ENCODE results near the gene GLS.

GLS gene

GRCh38 chr2:190981333-190981732 lies 100.7 kb downstream of the GLS start:
- Histone ChIP-seq H3K27me3 (ENCODE audit: control insufficient read depth in 3 of 3, insufficient read depth in 3 of 3, low read depth in 1 of 3, low read length in 3 of 3) (no peaks in the 10 kb centered on the region), H3K79me1 (ENCODE audit: low read depth, low read length) (no peaks in the 10 kb centered on the region), H3K4me3 (ENCODE audit: low read length in 2 of 2) (no peak overlapping the region), H3K36me3 (replicated peaks in 1 of 2; ENCODE audit: control insufficient read depth in 2 of 2, insufficient read depth in 2 of 2, low read length in 2 of 2) (peaks cover 27 to 100% of the 10 kb centered on the region in 2 donors), H3K4me1 (ENCODE audit: control insufficient read depth in 2 of 2, insufficient read depth in 1 of 2, low read depth in 1 of 2, low read length in 2 of 2) (no peaks in the 10 kb centered on the region), H3K4ac (ENCODE audit: low read length) (no peak overlapping the region), H4K91ac (ENCODE audit: low read depth, low read length, poor library complexity) (no peak overlapping the region), H2BK120ac (ENCODE audit: low read depth, low read length) (no peak overlapping the region), H4K8ac (ENCODE audit: low read depth, low read length) (no peak overlapping the region), H3K23ac (ENCODE audit: low read depth, low read length, poor library complexity) (no peak overlapping the region), H2BK15ac (ENCODE audit: low read length) (no peak overlapping the region), H3K9me3 (replicated peaks in 1 of 2; ENCODE audit: control insufficient read depth in 2 of 2, insufficient read depth in 1 of 2, low read depth in 1 of 2, low read length in 2 of 2) (peaks cover 0 to 8% of the 10 kb centered on the region in 2 donors), H2AFZ (ENCODE audit: low read length) (no peak overlapping the region), H3K14ac (ENCODE audit: low read length) (no peak overlapping the region), H2BK5ac (ENCODE audit: low read length) (no peak overlapping the region), H3K9ac (ENCODE audit: low read depth, low read length, poor library complexity) (no peak overlapping the region), H2BK12ac (ENCODE audit: low read length) (no peak overlapping the region), H3K4me2 (ENCODE audit: insufficient read depth, low read length, poor library complexity, severe bottlenecking) (no peak overlapping the region), H3K18ac (ENCODE audit: low read length) (no peak overlapping the region), H3K27ac (replicated peaks; ENCODE audit: low read length) (no peak overlapping the region), H2AK5ac (ENCODE audit: low read depth, low read length) (no peak overlapping the region)
- no CpG with 5 or more reads among the region's 6 CpGs for WGBS, 2 donors (ENCODE audit: extremely low coverage in 2 of 2, insufficient read length in 2 of 2, insufficient replicate concordance in 1 of 2)
- no peak for DNase-seq (ENCODE audit: low spot score)

DNA sequence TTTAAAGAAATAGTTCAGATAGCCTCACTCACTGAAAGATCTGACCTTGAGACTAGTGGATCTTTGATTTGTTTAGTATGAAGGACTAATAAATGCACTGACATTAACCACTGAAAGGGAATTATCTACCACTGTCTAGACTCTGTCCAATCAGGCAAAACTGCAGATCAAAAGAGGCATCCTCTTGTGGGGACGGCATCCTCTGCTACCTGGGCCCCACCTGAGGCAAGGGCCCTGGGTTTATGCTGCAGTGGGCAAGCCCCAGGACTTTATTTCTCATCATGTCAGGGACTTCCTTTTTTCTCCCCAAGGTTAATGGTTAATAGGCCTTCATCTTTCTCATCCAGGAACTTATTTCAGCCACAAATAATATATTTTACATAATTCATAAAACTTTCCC lies 101.1 kb downstream of the GLS start:
- no peak overlapping the region for H2BK15ac ChIP-seq (ENCODE audit: low read length)
- H3K4me1 ChIP-seq (ENCODE audit: control insufficient read depth in 2 of 2, insufficient read depth in 1 of 2, low read depth in 1 of 2, low read length in 2 of 2), result no peaks in the 10 kb centered on the region
- H3K27ac ChIP-seq (replicated peaks; ENCODE audit: low read length), result no peak overlapping the region
- no peak overlapping the region for H4K8ac ChIP-seq (ENCODE audit: low read depth, low read length)
- no peak overlapping the region for H4K91ac ChIP-seq (ENCODE audit: low read depth, low read length, poor library complexity)
- H2AK5ac ChIP-seq (ENCODE audit: low read depth, low read length), result no peak overlapping the region
- H3K4me2 ChIP-seq (ENCODE audit: insufficient read depth, low read length, poor library complexity, severe bottlenecking), result no peak overlapping the region
- no peak overlapping the region for H2BK12ac ChIP-seq (ENCODE audit: low read length)
- no peak overlapping the region for H2AFZ ChIP-seq (ENCODE audit: low read length)
- no CpG with 5 or more reads among the region's 1 CpG for WGBS, 2 donors (ENCODE audit: extremely low coverage in 2 of 2, insufficient read length in 2 of 2, insufficient replicate concordance in 1 of 2)
- no peak overlapping the region for H3K4ac ChIP-seq (ENCODE audit: low read length)
- H3K18ac ChIP-seq (ENCODE audit: low read length), result no peak overlapping the region
- H3K79me1 ChIP-seq (ENCODE audit: low read depth, low read length), result no peaks in the 10 kb centered on the region
- no peak overlapping the region for H3K23ac ChIP-seq (ENCODE audit: low read depth, low read length, poor library complexity)
- no peak overlapping the region for H3K4me3 ChIP-seq (ENCODE audit: low read length in 2 of 2)
- no peaks in the 10 kb centered on the region for H3K27me3 ChIP-seq (ENCODE audit: control insufficient read depth in 3 of 3, insufficient read depth in 3 of 3, low read depth in 1 of 3, low read length in 3 of 3)
- H3K36me3 ChIP-seq (replicated peaks in 1 of 2; ENCODE audit: control insufficient read depth in 2 of 2, insufficient read depth in 2 of 2, low read length in 2 of 2), result peaks cover 30 to 100% of the 10 kb centered on the region in 2 donors
- DNase-seq (ENCODE audit: low spot score), result no peak
- no peak overlapping the region for H3K9ac ChIP-seq (ENCODE audit: low read depth, low read length, poor library complexity)
- H3K14ac ChIP-seq (ENCODE audit: low read length), result no peak overlapping the region
- no peak overlapping the region for H2BK5ac ChIP-seq (ENCODE audit: low read length)
- H3K9me3 ChIP-seq (replicated peaks in 1 of 2; ENCODE audit: control insufficient read depth in 2 of 2, insufficient read depth in 1 of 2, low read depth in 1 of 2, low read length in 2 of 2), result peaks cover 0 to 8% of the 10 kb centered on the region in 2 donors
- H2BK120ac ChIP-seq (ENCODE audit: low read depth, low read length), result no peak overlapping the region

DNA sequence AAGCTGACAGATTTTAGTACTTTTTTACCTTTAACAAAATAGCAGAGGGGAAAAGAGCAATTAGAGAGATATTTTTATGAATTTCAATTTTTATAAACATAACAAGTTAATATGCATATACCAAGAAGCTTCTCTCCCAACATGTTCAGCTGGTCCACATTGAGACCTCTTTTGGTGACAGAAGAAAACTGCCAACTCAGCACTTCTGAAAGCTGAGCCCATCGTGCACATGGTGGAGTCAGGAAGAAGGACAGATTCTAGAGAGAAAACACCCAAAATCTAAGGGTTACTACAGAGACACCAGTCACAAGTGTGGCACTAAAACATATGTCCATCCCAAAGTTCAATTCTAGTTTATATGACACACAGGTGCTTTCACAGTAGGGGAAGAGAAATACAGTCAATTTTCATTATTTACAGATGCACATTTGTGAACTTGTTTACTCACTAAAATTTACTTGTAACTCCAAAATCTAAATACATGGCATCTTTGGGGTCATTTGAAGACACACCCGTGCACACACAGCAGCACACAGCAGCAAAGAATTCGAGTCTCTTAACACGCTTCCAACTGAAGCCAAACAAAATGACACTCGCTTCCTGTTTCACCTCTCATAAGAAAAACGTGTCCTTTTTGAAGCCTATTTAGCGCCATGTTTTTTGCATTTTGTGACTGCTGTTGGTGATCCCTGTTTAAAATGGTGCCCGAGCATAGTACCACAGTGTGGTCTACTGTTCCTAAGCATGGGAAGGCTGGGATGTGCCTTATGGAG lies 101.8 kb downstream of the GLS start:
- Histone ChIP-seq H3K4me1 (ENCODE audit: control insufficient read depth in 2 of 2, insufficient read depth in 1 of 2, low read depth in 1 of 2, low read length in 2 of 2) (no peaks in the 10 kb centered on the region), H3K18ac (ENCODE audit: low read length) (no peak overlapping the region), H3K14ac (ENCODE audit: low read length) (no peak overlapping the region), H2AK5ac (ENCODE audit: low read depth, low read length) (no peak overlapping the region), H3K4ac (ENCODE audit: low read length) (no peak overlapping the region), H3K23ac (ENCODE audit: low read depth, low read length, poor library complexity) (no peak overlapping the region), H3K4me2 (ENCODE audit: insufficient read depth, low read length, poor library complexity, severe bottlenecking) (no peak overlapping the region), H3K36me3 (replicated peaks in 1 of 2; ENCODE audit: control insufficient read depth in 2 of 2, insufficient read depth in 2 of 2, low read length in 2 of 2) (peaks cover 29 to 100% of the 10 kb centered on the region in 2 donors), H3K9me3 (replicated peaks in 1 of 2; ENCODE audit: control insufficient read depth in 2 of 2, insufficient read depth in 1 of 2, low read depth in 1 of 2, low read length in 2 of 2) (peaks cover 0 to 8% of the 10 kb centered on the region in 2 donors), H3K4me3 (ENCODE audit: low read length in 2 of 2) (no peak overlapping the region), H2BK120ac (ENCODE audit: low read depth, low read length) (no peak overlapping the region), H4K91ac (ENCODE audit: low read depth, low read length, poor library complexity) (no peak overlapping the region), H4K8ac (ENCODE audit: low read depth, low read length) (no peak overlapping the region), H2BK15ac (ENCODE audit: low read length) (no peak overlapping the region), H3K9ac (ENCODE audit: low read depth, low read length, poor library complexity) (no peak overlapping the region), H3K79me1 (ENCODE audit: low read depth, low read length) (no peaks in the 10 kb centered on the region), H3K27ac (replicated peaks; ENCODE audit: low read length) (no peak overlapping the region), H2BK12ac (ENCODE audit: low read length) (no peak overlapping the region), H2BK5ac (ENCODE audit: low read length) (no peak overlapping the region), H3K27me3 (ENCODE audit: control insufficient read depth in 3 of 3, insufficient read depth in 3 of 3, low read depth in 1 of 3, low read length in 3 of 3) (no peaks in the 10 kb centered on the region), H2AFZ (ENCODE audit: low read length) (no peak overlapping the region)
- WGBS, 2 donors (ENCODE audit: extremely low coverage in 2 of 2, insufficient read length in 2 of 2, insufficient replicate concordance in 1 of 2), result no CpG with 5 or more reads among the region's 8 CpGs
- no peak for DNase-seq (ENCODE audit: low spot score)

GRCh38 chr2:190984595-190984994 lies 104.0 kb downstream of the GLS start:
- no peak for DNase-seq (ENCODE audit: low spot score)

More at GRCh38 chr2:190984595-190984994, 104.0 kb downstream of the GLS start:
- no peak overlapping the region for H4K8ac ChIP-seq (ENCODE audit: low read depth, low read length)
- H2BK15ac ChIP-seq (ENCODE audit: low read length), result no peak overlapping the region
- H3K27ac ChIP-seq (replicated peaks; ENCODE audit: low read length), result no peak overlapping the region
- WGBS, 2 donors (ENCODE audit: extremely low coverage in 2 of 2, insufficient read length in 2 of 2, insufficient replicate concordance in 1 of 2), result no CpG with 5 or more reads among the region's 5 CpGs
- H2BK12ac ChIP-seq (ENCODE audit: low read length), result no peak overlapping the region
- no peak overlapping the region for H3K23ac ChIP-seq (ENCODE audit: low read depth, low read length, poor library complexity)
- no peak overlapping the region for H4K91ac ChIP-seq (ENCODE audit: low read depth, low read length, poor library complexity)
- no peaks in the 10 kb centered on the region for H3K79me1 ChIP-seq (ENCODE audit: low read depth, low read length)
- H3K4ac ChIP-seq (ENCODE audit: low read length), result no peak overlapping the region
- H3K27me3 ChIP-seq (ENCODE audit: control insufficient read depth in 3 of 3, insufficient read depth in 3 of 3, low read depth in 1 of 3, low read length in 3 of 3), result no peaks in the 10 kb centered on the region
- H3K36me3 ChIP-seq (replicated peaks in 1 of 2; ENCODE audit: control insufficient read depth in 2 of 2, insufficient read depth in 2 of 2, low read length in 2 of 2), result peaks cover 27 to 98% of the 10 kb centered on the region in 2 donors
- H3K4me3 ChIP-seq (ENCODE audit: low read length in 2 of 2), result no peak overlapping the region
- H3K9ac ChIP-seq (ENCODE audit: low read depth, low read length, poor library complexity), result no peak overlapping the region
- no peak overlapping the region for H2AK5ac ChIP-seq (ENCODE audit: low read depth, low read length)
- H2AFZ ChIP-seq (ENCODE audit: low read length), result no peak overlapping the region
- H3K9me3 ChIP-seq (replicated peaks in 1 of 2; ENCODE audit: control insufficient read depth in 2 of 2, insufficient read depth in 1 of 2, low read depth in 1 of 2, low read length in 2 of 2), result peaks cover 0 to 8% of the 10 kb centered on the region in 2 donors
- no peak overlapping the region for H2BK5ac ChIP-seq (ENCODE audit: low read length)
- no peak overlapping the region for H3K4me2 ChIP-seq (ENCODE audit: insufficient read depth, low read length, poor library complexity, severe bottlenecking)
- no peaks in the 10 kb centered on the region for H3K4me1 ChIP-seq (ENCODE audit: control insufficient read depth in 2 of 2, insufficient read depth in 1 of 2, low read depth in 1 of 2, low read length in 2 of 2)
- no peak overlapping the region for H3K18ac ChIP-seq (ENCODE audit: low read length)
- H3K14ac ChIP-seq (ENCODE audit: low read length), result no peak overlapping the region
- no peak overlapping the region for H2BK120ac ChIP-seq (ENCODE audit: low read depth, low read length)
